K562 (cell line): Measurements from ENCODE around the gene GLI3. TPM values are rescaled to one million over a fixed set of nuclear protein-coding genes. Genes with fewer than 3 reads are reported as not detected.

Experiments used
- ATAC-seq: fragments of 200-7000 bp; cut with Tn5 transposase; 3 replicates; pipeline ENCODE4 v1.9.1; 2020; ENCODE audit warnings: moderate library complexity
- BruUV-seq: library from RNA; stranded (reverse); fragments of 400-500 nt; replicated peaks from 2 replicates; lab custom pipeline; 2021; lab: Mats Ljungman, UMichigan
- CTCF ChIA-PET: fragments of 300-600 bp; formaldehyde crosslinking; extraction: SDS; loops from one replicate; lab custom pipeline; 2021; ENCODE audit warnings: low intra/inter-chr PET ratio; lab: Yijun Ruan, JAX
- POLR2A ChIA-PET: fragments of 300-600, 350-650 bp; sonication (Branson Sonifier 250); formaldehyde crosslinking; extraction: SDS; loops from one replicate; lab custom pipeline; 2021; ENCODE audit warnings: antibody characterized with exemption, inconsistent platforms; lab: Yijun Ruan, JAX
- DNase-seq, 4 experiments: peaks; one replicate each; pipeline versions ENCODE4 v3.0.0 to v3.0.0-alpha.2; 2011 to 2018; ENCODE audit warnings: low spot score in 3 of 4, mixed read lengths in 3 of 4; ENCODE audit errors: extremely low read depth in 1 of 4
- FAIRE-seq: peaks from 2 replicates; lab custom pipeline; 2011; peaks lifted over from hg19 to GRCh38; lab: Jason Lieb, UNC
- H2AFZ ChIP-seq: 2 replicates; pipeline ENCODE4 v1.6.0; 2011; ENCODE audit warnings: low read depth, low read length, control low read depth, inconsistent platforms
- H3K27ac ChIP-seq: fragments of 200-600 bp; 3 replicates; pipeline ENCODE4 v1.8.0; 2011; ENCODE audit warnings: low read depth, mild to moderate bottlenecking, control low read depth, inconsistent platforms, low read length, moderate library complexity, mixed read lengths; ENCODE audit errors: extremely low read depth
- H3K27me3 ChIP-seq, 2 experiments: fragments of 300-600 bp in 1 of 2; 2 replicates in 1 of 2; 3 replicates in 1 of 2; pipeline versions ENCODE4 v1.6.0 to v1.8.0; 2011; ENCODE audit warnings: inconsistent platforms in 2 of 2, low read length in 2 of 2, mild to moderate bottlenecking in 1 of 2, mixed read lengths in 1 of 2, moderate library complexity in 1 of 2; ENCODE audit not compliant: control insufficient read depth in 2 of 2, insufficient read depth in 2 of 2
- H3K36me3 ChIP-seq: fragments of 300-600 bp; 3 replicates; pipeline ENCODE4 v1.8.0; 2011; ENCODE audit warnings: mild to moderate bottlenecking, low read length, inconsistent platforms; ENCODE audit not compliant: control insufficient read depth, insufficient read depth
- H3K4me1 ChIP-seq, 2 experiments: fragments of 200-600 bp in 1 of 2; replicated peaks in 1 of 2; 2 replicates in 1 of 2; 3 replicates in 1 of 2; pipeline versions ENCODE4 v1.5.1 to v1.8.0; 2011; ENCODE audit warnings: inconsistent platforms in 2 of 2, low read length in 2 of 2, mild to moderate bottlenecking in 1 of 2, mixed read lengths in 1 of 2, moderate library complexity in 1 of 2; ENCODE audit not compliant: control insufficient read depth in 2 of 2, insufficient read depth in 2 of 2
- H3K4me2 ChIP-seq: 2 replicates; pipeline ENCODE4 v1.6.1; 2011; ENCODE audit warnings: low read length, control low read depth, inconsistent platforms, mixed read lengths; ENCODE audit not compliant: insufficient read depth
- H3K4me3 ChIP-seq: fragments of 200-600 bp; sonication (generic), shearing (Covaris generic); 2 replicates; pipeline ENCODE4 v1.5.1; 2016; ENCODE audit warnings: control low read depth, inconsistent platforms
- H3K79me2 ChIP-seq: fragments of 200-600 bp; 3 replicates; pipeline ENCODE4 v1.8.0; 2011; ENCODE audit warnings: low read length, inconsistent platforms; ENCODE audit not compliant: control insufficient read depth, insufficient read depth
- H3K9ac ChIP-seq, 2 experiments: 2 replicates each; pipeline versions ENCODE4 v1.6.0 to v1.6.1; 2011; ENCODE audit warnings: low read depth in 2 of 2, low read length in 2 of 2, control low read depth in 1 of 2, inconsistent platforms in 1 of 2, mild to moderate bottlenecking in 1 of 2, mixed read lengths in 1 of 2; ENCODE audit not compliant: insufficient read depth in 1 of 2
- H3K9me1 ChIP-seq: one replicate; pipeline ENCODE4 v1.6.0; 2011; ENCODE audit warnings: inconsistent platforms, mild to moderate bottlenecking, low read length, moderate library complexity; ENCODE audit not compliant: control insufficient read depth, insufficient read depth
- H3K9me3 ChIP-seq: replicated peaks from 2 replicates; pipeline ENCODE4 v1.5.1; 2011; ENCODE audit warnings: low read depth, low read length, inconsistent platforms; ENCODE audit not compliant: control insufficient read depth, insufficient read depth
- H4K20me1 ChIP-seq: replicated peaks from 2 replicates; pipeline ENCODE4 v1.6.1; 2011; ENCODE audit warnings: low read length, inconsistent platforms, mixed read lengths; ENCODE audit not compliant: control insufficient read depth, insufficient read depth
- CBFB ChIP-seq: sonication (generic); formaldehyde crosslinking; IDR thresholded peaks from 2 replicates; pipeline ENCODE4 v1.4.0; 2020; ENCODE audit warnings: mild to moderate bottlenecking, missing genetic modification reagents
- DDX20 ChIP-seq: fragments of 450-650 bp; IDR thresholded peaks from 2 replicates; pipeline ENCODE4 v1.6.1; 2016; ENCODE audit warnings: missing genetic modification characterization, low read depth, mild to moderate bottlenecking, missing compliant biosample characterization, moderate library complexity
- DLX4 ChIP-seq: fragments of 250-450 bp; sonication (Bioruptor Pico); IDR thresholded peaks from 2 replicates; pipeline ENCODE4 v1.6.1; 2021; ENCODE audit warnings: mild to moderate bottlenecking
- ETS2 ChIP-seq: IDR thresholded peaks from 2 replicates; pipeline ENCODE4 v1.6.1; 2016; ENCODE audit warnings: borderline replicate concordance, missing genetic modification characterization, mild to moderate bottlenecking, moderate library complexity, missing compliant biosample characterization; ENCODE audit not compliant: poor library complexity, severe bottlenecking
- FOXP1 ChIP-seq: sonication (generic); formaldehyde crosslinking; IDR thresholded peaks from 2 replicates; pipeline ENCODE4 v1.8.0; 2022; ENCODE audit warnings: mild to moderate bottlenecking, missing genetic modification reagents
- HOMEZ ChIP-seq: fragments of 250-450 bp; sonication (Bioruptor Pico); IDR thresholded peaks from 2 replicates; pipeline ENCODE4 v1.4.0; 2020; ENCODE audit warnings: mild to moderate bottlenecking, moderate library complexity
- OTX1 ChIP-seq: fragments of 450-650 bp; formaldehyde crosslinking; IDR thresholded peaks from 2 replicates; pipeline ENCODE4 v1.4.0; 2022; ENCODE audit warnings: mild to moderate bottlenecking
- POLR2A ChIP-seq: fragments of 450-650 bp; conservative IDR thresholded peaks from 2 replicates; pipeline ENCODE4 v1.6.1; 2016
- RNF2 ChIP-seq: sonication (generic); IDR thresholded peaks from 2 replicates; pipeline ENCODE4 v1.6.1; 2016
- SIN3A ChIP-seq, 2 experiments: fragments of 150-350 bp in 1 of 2; IDR thresholded peaks; 2 replicates each; pipeline ENCODE4 v1.6.1; 2011 to 2016; ENCODE audit warnings: borderline replicate concordance in 2 of 2, low read depth in 2 of 2, low read length in 2 of 2, mild to moderate bottlenecking in 2 of 2, moderate library complexity in 2 of 2; ENCODE audit not compliant: control insufficient read depth in 1 of 2
- SPI1 ChIP-seq: IDR thresholded peaks from 2 replicates; pipeline ENCODE4 v1.6.1; 2011; ENCODE audit warnings: low read depth, low read length, control low read depth, borderline replicate concordance
- ZNF184 ChIP-seq: sonication (generic); formaldehyde crosslinking; IDR thresholded peaks from 2 replicates; pipeline ENCODE4 v1.5.0; 2020; ENCODE audit warnings: missing genetic modification reagents
- ZNF212 ChIP-seq: fragments of 450-650 bp; formaldehyde crosslinking; IDR thresholded peaks from 2 replicates; pipeline ENCODE4 v1.4.0; 2020; ENCODE audit warnings: mild to moderate bottlenecking
- ZNF263 ChIP-seq: sonication (generic); formaldehyde crosslinking; IDR thresholded peaks from 2 replicates; pipeline ENCODE4 v1.8.0; 2022; ENCODE audit warnings: mild to moderate bottlenecking, missing genetic modification reagents, borderline replicate concordance
- ZNF780A ChIP-seq: fragments of 250-450 bp; sonication (Bioruptor Pico); IDR thresholded peaks from 2 replicates; pipeline ENCODE4 v1.5.0; 2021; ENCODE audit warnings: mild to moderate bottlenecking
- WGBS: fragments of 100-300 bp; shearing (Covaris generic); methylation state at CpG from one replicate; pipeline ENCODE4 v1.1.6; 2016; ENCODE audit warnings: low coverage, mixed read lengths; ENCODE audit not compliant: insufficient coverage; ENCODE audit errors: missing lambda C conversion rate; 5-methylcytosine and 5-hydroxymethylcytosine counted together
- in situ Hi-C: fragments of 300-500 bp; cut with MboI; formaldehyde crosslinking; loops from 4 replicates; pipeline ENCODE4 v1.15.0; 2018; ENCODE audit warnings: inconsistent platforms, mixed read lengths
- intact Hi-C: fragments of 100-400 bp; cut with micrococcal nuclease; formaldehyde crosslinking; loops from 2 replicates; pipeline ENCODE4 v1.14.2; 2022
- polyA plus RNA-seq, 8 experiments: library from polyadenylated mRNA; depleted of rRNA in 4 of 8; stranded (reverse) in 5 of 8; unstranded in 3 of 8; fragments of >200 nt; fragmentation: Nextera tagmentation in 2 of 8; fragmentation: Illumina TruSeq in 1 of 8; extraction: Ambion mirVana in 2 of 8; extraction: Trizol in 1 of 8; gene quantifications; 2 replicates each; pipeline versions ENCODE4 v1.2.1 to v1.2.3, GENCODE V29; 2011 to 2014; ENCODE audit warnings: inconsistent platforms in 1 of 8, missing spikeins in 1 of 8
- total RNA-seq, 7 experiments: library from RNA; depleted of rRNA in 6 of 7; stranded (reverse); fragments of >200 nt in 6 of 7; fragmentation: Illumina TruSeq in 2 of 7; extraction: Trizol in 2 of 7; gene quantifications; 2 replicates each; pipeline versions ENCODE4 v1.2.1 to v1.2.3, GENCODE V29; 2011 to 2021; ENCODE audit warnings: low replicate concordance in 1 of 7

GLI3 gene
- total and polyA plus RNA-seq, 9 of the 15 experiments (the other 6 are each of a cell fraction or from before 2014, with no cell fraction given): 0.01 to 0.18 (median 0.07) TPM; not detected in 6

GRCh38 chr7:42029405-42029804 lies 207.6 kb downstream of the GLI3 start:
- intact Hi-C loops (no loop called here), in situ Hi-C loops (no loop called here)
- Histone ChIP-seq H3K9ac (no peak overlapping the region), H3K9me3 (no peaks in the 10 kb centered on the region), H3K4me1 (no peaks in the 10 kb centered on the region), H3K27ac (no peak overlapping the region), H3K4me3 (no peak overlapping the region), H3K79me2 (no peaks in the 10 kb centered on the region), H3K36me3 (no peaks in the 10 kb centered on the region), H3K4me2 (no peak overlapping the region), H4K20me1 (no peaks in the 10 kb centered on the region), H3K27me3 (peaks cover 2 to 26% of the 10 kb centered on the region in 2 experiments; a peak in 3 of 5 replicates), H3K9me1 (no peaks in the 10 kb centered on the region), H2AFZ (no peak overlapping the region)
- BruUV-seq: no TSS peak
- 2% methylated on average over 6 of the region's 6 CpGs for WGBS
- POLR2A ChIA-PET: no interaction called here
- no peak for ATAC-seq
- TF ChIP-seq ZNF780A (CRISPR knock-in tag) (no peak), DLX4 (no peak), SPI1 (peak; percentile 38; the same call in 1 of the 2 replicates), OTX1 (CRISPR knock-in tag) (no peak)
- CTCF ChIA-PET: no interaction called here
- DNase-seq: no peak
- FAIRE-seq: no peak

GRCh38 chr7:42027521-42027920 lies 209.5 kb downstream of the GLI3 start:
- ChIA-PET CTCF (no interaction called here), POLR2A (no interaction called here)
- no TSS peak for BruUV-seq
- H3K27me3 ChIP-seq: peaks cover 2 to 29% of the 10 kb centered on the region in 2 experiments; a peak in 3 of 5 replicates
- no peak overlapping the region for H3K4me2 ChIP-seq
- no peak overlapping the region for H3K9ac ChIP-seq
- no peaks in the 10 kb centered on the region for H3K9me3 ChIP-seq
- ATAC-seq (no peak), FAIRE-seq (no peak), DNase-seq (no peak)
- no peak overlapping the region for H3K4me3 ChIP-seq
- intact Hi-C loops: no loop called here
- H3K4me1 ChIP-seq: no peaks in the 10 kb centered on the region
- no peaks in the 10 kb centered on the region for H3K9me1 ChIP-seq
- H4K20me1 ChIP-seq: no peaks in the 10 kb centered on the region
- in situ Hi-C loops: no loop called here
- H3K79me2 ChIP-seq: no peaks in the 10 kb centered on the region
- H3K27ac ChIP-seq: no peak overlapping the region
- H3K36me3 ChIP-seq: no peaks in the 10 kb centered on the region
- WGBS: 0% methylated on average over 3 of the region's 3 CpGs
- H2AFZ ChIP-seq: no peak overlapping the region
- TF ChIP-seq POLR2A (no peak), ZNF184 (CRISPR knock-in tag) (no peak), FOXP1 (CRISPR knock-in tag) (no peak), ETS2 (tag) (no peak), CBFB (CRISPR knock-in tag) (no peak), ZNF263 (CRISPR knock-in tag) (no peak), ZNF212 (CRISPR knock-in tag) (no peak), DDX20 (tag) (no peak), HOMEZ (no peak), SIN3A (IDR thresholded peaks at IDR 0.05; ENCODE audit: borderline replicate concordance in 2 of 2, control insufficient read depth in 1 of 2, low read depth in 2 of 2, low read length in 2 of 2) (no peak), RNF2 (no peak), OTX1 (CRISPR knock-in tag) (no peak)
